Posterior vena cava (tissue), 2 donors: Measurements from ENCODE around the gene MFAP3L. TPM values are rescaled to one million over a fixed set of nuclear protein-coding genes. Genes with fewer than 3 reads are reported as not detected.
"Not testable (repeated sequence)": the region's sequence is repeated elsewhere in the genome, so short reads cannot be mapped to it uniquely, and the experiment has no call there.

Experiments
- DNase-seq: peaks from one replicate; pipeline ENCODE4 v3.0.0-alpha.2; 2020; ENCODE audit warnings: low spot score
- intact Hi-C, 2 donors: fragments of 100-400 bp; cut with DNase I; formaldehyde crosslinking; loops; one replicate each; pipeline versions ENCODE4 v1.14.1 to v1.14.2; 2022 to 2023
- total RNA-seq, 2 donors: library from RNA; stranded (reverse); fragmentation: NEBNext Ultra II Directional; extraction: Animal tissue kit (Norgen Biotek cat#: 25700); gene quantifications; one replicate each; pipeline ENCODE4 v1.2.1, GENCODE V29; 2021
- donor health status: DM: yes; HTN: yes; CAD: no.
- donor health status: DM: yes; HTN: yes; CAD: no.

MFAP3L gene
- total RNA-seq, 2 donors from 2014 or later, result 3.0 to 5.7 TPM

DNA sequence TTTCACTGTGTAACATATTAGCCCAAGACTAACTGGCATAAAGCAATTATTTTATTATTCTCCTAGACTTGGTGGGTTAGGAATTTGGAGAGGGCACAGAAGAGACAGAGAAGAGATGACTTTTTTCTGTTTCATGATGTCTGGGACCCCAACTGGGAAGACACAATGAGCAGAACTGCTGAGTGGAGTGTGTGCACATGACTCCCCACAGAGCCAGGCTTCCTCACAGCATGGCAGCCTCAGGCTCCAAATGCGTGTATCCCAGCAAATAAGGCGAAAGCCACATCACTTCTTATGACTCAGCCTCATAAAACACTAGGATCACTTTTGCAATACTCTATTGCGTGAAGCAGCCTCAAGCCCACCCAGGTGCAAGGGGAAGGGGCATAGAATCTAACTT, 68.4 kb downstream of the MFAP3L start:
- intact Hi-C loops, result no loop called here
- no peak for DNase-seq

DNA sequence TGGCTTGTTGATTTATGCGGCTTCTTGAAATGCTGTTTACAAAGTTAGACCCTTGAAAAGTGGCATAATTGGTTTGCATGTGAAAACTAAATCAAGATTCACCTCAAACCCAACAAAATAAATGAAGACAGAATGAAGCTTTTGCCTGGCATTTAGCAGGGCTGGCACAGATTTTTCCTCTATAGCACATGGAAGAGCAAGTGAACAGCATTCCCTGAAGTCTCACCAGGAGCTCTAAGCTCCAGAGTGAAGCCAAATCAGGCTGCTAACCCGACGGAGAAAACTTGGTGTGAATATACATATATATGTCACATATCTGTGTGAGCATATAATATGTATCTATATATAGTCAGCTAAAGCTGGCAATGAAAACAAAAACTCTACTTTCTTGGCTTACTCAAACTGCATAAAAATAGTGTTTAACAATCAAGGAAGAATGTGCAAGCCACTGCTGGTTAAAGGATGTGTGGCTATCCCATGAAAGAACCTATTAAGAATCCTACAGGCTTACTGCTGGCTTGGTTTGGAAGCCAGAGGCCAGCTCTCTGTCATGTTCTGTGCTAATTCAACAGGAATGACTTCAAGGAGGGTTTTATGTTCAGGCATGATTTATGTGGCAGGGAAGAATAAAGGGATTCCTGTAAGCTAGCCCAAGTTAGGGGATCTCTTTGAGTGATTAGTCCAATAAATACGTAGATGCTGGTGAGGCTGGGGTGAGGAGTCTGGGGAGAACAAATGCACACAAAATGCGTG, 69.9 kb downstream of the MFAP3L start:
- intact Hi-C loops, result no loop called here
- DNase-seq, result no peak

DNA sequence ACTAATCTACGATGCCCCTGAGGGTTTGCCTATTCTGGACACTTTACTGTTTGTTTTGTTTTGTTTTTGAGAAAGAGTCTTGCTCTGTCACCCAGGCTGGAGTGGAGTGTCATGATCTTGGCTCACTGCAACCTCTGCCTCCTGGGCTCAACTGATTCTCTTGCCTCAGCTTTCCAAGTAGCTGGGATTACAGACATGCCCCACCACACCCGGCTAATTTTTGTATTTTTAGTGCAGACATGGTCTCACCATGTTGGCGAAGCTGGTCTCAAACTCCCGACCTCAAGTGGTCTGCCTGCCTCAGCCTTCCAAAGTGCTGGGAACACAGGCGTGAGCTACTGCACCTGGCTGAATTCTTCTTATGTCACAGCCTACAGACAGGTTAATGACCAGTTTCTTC, 70.7 kb downstream of the MFAP3L start:
- intact Hi-C loops, result no loop called here
- DNase-seq, result no peak

DNA sequence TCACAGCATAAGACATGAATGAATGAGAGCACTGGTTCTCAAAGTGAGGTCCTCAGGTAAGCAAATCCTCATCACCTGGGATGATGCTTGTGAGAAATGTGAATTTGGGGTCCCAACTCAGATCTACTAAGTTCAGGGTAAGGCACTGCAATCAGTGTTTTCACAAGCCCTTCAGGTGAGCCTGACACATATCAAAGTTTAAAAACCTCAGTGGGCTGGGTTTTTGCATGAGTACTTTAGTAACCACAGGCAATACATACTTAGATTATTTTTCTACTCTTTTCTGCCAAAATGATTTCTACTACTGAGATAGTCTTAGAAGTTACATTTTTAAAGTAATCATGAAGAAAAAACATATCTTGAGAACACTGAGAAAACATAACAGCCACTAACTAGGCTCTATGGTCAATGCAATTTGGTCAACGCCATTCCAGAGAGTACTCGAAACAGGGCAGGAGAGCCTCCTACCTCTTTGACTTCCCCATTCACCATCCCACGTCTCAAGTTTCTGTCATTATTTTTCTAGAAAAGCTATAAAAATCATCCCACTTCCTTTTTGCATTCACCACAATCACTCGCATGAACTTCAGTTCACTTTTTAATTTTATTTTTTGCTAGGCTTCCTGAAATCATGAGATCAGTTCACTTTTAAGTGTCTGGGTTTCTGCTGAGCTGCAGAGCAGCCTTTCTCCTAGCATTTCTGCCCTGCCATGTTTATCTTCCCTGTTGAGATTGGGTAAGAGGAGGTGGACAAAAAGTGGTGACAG, 73.8 kb downstream of the MFAP3L start:
- no peak for DNase-seq
- intact Hi-C loops, result no loop called here

DNA sequence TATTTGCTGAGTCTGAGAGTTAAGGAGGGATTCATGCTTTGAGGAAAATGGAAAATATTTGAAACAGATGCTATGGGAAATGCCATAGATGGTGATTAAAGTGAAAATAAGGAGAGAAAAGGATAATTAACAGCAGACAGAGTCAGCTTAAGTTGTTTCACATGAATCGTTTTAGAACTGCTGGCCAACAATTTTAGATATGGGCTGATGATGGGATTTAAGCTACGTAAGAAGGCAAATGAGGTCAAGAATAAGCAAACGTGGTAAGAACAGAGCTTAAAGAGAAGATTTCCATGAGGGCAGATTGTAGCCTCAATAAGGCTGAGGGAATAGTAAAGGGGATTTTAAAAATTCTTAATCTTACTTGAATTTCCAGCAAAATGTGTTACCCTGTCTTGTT, 77.9 kb downstream of the MFAP3L start:
- intact Hi-C loops, result no loop called here
- no peak for DNase-seq

DNA sequence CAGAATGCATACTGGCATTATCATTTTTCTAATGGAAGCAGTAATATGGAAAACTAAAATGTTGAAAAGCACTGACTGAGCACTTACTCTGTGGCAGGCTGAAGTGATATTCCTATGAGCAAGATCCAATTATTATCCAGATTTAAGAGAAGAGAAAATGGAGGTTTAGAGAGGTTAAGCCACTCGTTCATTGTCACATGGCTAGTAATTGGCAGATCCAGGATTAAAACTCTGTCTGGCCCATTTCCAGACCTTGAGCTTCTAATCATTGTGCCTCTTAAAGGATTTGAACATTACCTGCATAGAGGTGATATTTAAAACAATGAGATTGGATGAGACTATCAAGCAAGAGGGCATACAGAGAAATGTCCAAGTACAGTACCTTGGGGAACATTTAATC, 80.6 kb downstream of the MFAP3L start:
- intact Hi-C loops, result no loop called here
- DNase-seq, result no peak

DNA sequence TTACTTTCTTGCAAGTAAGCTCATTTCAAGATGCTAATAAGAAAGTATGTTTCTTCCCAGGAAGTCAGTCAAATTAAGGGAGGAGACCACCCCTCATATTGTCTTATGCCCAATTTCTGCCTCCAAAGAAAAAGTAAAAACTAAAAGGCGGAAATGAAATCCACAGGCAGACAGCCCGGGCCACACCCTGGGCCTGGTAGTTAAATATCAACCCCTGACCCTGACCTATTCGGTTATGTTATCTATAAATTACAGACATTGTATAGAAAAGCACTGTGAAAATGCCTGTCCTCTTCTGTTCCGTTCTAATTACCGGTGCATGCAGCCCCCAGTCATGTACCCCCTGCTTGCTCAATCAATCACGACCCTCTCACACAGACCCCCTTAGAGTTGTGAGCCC, 82.6 kb downstream of the MFAP3L start:
- intact Hi-C loops, DNase-seq: not testable (repeated sequence)

DNA sequence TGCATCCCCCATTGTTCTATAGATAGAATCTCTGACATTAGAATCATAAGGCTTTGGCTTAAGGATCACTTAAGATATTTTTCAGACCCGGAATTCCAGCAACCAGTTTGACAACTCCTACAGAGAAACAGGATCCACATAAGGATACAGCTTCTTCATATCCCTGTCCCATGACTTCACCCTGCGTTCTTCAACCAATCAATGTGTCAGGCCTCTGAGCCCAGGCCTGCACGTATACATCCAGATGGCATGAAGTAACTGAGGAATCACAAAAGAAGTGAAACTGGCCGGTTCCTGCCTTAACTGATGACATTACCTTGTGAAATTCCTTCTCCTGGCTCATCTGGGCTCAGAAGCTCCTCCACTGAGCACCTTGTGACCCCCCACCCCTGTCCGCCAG, 85.1 kb downstream of the MFAP3L start:
- no peak for DNase-seq
- intact Hi-C loops, result no loop called here

DNA sequence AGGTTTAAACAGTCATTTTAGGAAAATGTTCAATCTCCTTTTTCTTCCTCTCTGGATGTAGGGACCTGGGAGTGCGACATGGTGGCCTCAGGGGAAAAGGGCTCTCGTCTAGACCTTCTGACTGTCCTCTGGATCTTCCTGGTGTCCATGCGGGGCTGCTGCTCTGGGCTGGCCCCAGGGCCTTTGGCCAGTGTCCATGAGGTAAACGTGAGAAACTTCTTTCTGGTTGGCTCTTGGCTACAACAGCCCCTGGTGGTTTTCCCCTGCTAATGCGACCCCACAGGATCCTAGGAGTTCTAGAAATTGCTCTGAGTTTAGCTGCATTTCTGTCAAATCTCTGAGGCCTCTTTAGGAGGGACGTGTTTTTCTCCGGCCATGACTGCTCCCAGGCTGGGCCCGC, 85.7 kb downstream of the MFAP3L start:
- DNase-seq, result no peak
- intact Hi-C loops, result no loop called here

Other genes starting within 250 kb of the MFAP3L start
- gene AADAT, start 63.6 kb upstream of the MFAP3L start, total RNA-seq, result 1 to 10 TPM; 3.5 to 4.4 TPM